NCI-H1105 treated with DMSO at 0.1 percent for 48 hours (cell line): ENCODE measurements around the gene PGAP3.
A peak's percentile ranks its signal among the peaks of the same experiment; 100 is the strongest.

Experiments
- DNase-seq: peaks from one replicate; lab custom pipeline; 2025; lab: John Stamatoyannopoulos, UW

PGAP3 gene

GRCh38 chr17:39636927-39637736 is 50.7 kb downstream of the PGAP3 start, which contains the start of gene STARD3:
Gene STARD3, plus strand, starts transcription at chr17:39637144. Its CDS starts 16,388 bp downstream, at chr17:39653532.
- DNase-seq, result peak; percentile 71

- DNase-seq, result no peak
Measured at GRCh38 chr17:39636587-39636926, 51.3 kb downstream of the PGAP3 start.

DNA sequence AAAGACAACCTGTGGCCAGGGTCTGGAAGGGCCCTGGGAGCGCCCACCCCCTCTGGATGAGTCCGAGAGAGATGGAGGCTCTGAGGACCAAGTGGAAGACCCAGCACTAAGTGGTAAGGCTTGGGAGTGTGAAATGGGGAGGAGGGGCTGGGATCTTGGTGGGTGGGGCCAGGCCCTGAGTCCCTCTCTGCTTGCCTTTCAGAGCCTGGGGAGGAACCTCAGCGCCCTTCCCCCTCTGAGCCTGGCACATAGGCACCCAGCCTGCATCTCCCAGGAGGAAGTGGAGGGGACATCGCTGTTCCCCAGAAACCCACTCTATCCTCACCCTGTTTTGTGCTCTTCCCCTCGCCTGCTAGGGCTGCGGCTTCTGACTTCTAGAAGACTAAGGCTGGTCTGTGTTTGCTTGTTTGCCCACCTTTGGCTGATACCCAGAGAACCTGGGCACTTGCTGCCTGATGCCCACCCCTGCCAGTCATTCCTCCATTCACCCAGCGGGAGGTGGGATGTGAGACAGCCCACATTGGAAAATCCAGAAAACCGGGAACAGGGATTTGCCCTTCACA is 52.2 kb downstream of the PGAP3 start:
- DNase-seq, result no peak

GRCh38 chr17:39634384-39634871 is 53.4 kb downstream of the PGAP3 start:
- peak; percentile 41 for DNase-seq

DNA sequence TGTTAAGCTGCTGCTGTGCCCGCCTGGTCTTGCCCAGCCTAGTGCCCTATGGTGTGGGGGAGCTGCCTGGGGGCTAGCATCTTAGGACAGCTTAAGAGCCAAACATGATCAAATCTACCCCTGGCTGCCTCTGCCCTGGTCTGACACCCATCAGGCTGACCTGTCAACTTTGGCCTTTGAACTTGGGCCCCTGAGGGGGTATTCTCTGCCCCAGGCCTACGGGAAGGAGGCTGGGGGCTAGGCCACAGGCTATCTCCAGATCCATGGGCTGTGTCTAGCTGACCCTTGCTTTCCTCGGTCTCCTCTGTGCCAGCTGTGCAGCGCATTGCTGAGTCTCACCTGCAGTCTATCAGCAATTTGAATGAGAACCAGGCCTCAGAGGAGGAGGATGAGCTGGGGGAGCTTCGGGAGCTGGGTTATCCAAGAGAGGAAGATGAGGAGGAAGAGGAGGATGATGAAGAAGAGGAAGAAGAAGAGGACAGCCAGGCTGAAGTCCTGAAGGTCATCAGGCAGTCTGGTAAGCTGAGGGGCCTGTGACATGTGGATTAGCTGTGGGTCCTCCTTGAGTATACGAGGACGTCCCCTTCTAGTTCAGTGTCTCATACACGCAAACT is 54.2 kb downstream of the PGAP3 start:
- DNase-seq, result no peak

- no peak for DNase-seq
Measured at GRCh38 chr17:39632153-39632941, 55.5 kb downstream of the PGAP3 start.

DNA sequence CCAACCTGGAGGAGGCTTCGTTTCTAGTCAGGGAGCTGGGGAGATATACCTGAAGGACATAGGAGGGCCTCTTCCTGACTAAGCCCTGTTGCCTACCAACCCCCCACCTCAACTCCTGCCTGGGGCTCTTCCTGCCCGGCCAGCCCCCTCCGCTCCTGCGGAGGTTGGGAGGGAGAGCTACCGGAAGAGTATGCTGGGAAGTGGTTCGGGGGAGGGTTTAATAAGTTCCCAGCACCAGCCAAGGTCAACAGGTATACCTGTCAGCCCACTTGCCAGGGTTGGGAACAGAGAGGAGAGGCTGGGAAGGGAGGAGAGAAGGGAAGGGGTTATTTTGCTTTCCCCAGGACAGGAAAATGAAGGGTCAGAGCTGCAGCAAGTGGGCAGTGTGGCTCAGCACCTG is 56.5 kb downstream of the PGAP3 start:
- no peak for DNase-seq

DNA sequence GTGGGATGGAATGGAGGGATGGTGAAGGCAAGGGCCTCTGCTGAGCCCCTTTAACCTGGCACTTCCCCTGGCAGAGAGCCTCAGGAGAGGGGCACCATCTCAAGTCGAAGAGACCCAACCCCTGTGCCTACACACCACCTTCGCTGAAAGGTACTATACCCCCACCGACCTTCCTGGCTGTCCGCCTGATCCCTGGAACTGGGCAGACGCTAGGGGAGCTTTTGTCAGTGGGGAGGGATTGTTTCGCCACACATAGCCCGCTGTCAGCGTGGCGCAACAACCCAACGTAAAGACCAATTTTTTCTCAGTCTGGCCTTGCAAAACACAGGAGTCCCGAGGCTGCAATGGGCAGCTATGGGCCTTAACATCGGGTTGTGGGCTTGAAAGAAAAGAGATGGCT is 58.0 kb downstream of the PGAP3 start:
- DNase-seq, result no peak

DNA sequence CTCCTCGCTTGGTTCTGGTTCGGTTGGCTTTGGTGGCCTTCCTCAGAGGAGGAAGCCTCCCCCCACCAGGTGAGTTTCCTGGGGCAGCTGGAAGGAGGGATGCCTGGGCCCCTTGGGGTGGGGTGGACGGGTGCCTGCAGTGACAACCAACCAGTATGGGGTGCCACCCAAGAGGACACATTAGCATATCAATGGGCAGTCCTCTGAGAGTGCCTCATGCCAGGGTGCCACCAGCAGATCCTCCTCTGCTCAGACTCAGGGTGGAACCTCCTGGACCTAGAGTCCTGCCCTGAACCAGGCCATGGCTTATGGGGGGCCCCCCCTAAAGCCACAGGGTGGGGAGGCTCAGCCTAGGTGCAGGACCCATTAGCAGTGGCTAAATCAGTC is 58.4 kb downstream of the PGAP3 start:
- DNase-seq, result no peak

GRCh38 chr17:39628655-39629493 is 59.0 kb downstream of the PGAP3 start:
- DNase-seq, result no peak

DNA sequence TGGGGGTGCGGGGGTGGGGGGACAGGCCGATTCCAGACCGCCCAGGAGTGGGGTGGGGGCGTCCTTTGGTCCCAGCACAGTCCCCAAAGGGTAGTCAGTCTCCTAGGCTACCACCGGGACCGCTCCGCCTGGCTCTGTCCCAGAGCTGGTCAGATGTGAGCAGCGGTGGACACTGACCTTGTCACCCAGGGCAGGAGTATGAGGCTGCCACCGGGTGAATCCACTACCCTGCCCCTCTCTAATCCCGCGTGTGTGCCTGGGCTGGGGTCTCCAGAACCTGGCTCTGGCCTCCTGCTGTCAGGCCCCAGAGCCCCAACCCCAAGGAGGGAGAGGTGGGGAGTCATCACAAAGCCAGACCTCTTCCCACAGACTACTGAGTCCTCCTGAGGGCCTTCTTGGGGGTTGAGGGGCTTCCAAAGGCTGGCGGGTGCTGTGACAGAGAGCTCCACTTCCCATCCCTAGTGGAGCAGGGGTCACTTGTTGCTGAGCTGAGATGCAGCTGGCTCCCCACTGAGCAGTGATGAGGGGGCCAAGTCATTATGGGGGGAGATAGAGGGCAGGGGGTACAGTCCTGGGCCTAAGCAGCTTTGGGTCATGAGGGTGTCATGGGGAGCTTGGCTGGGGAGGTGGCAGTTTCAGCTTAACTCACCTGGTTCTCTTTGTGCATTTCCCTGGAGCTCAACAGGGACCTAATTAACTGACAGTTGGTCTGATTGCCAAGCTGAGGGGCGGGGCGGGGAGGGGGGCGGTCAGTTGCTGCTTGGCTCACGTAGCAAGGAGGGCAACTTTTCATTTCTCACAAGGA is 59.9 kb downstream of the PGAP3 start:
- no peak for DNase-seq

GRCh38 chr17:39627047-39627711 is 60.7 kb downstream of the PGAP3 start:
- no peak for DNase-seq

DNA sequence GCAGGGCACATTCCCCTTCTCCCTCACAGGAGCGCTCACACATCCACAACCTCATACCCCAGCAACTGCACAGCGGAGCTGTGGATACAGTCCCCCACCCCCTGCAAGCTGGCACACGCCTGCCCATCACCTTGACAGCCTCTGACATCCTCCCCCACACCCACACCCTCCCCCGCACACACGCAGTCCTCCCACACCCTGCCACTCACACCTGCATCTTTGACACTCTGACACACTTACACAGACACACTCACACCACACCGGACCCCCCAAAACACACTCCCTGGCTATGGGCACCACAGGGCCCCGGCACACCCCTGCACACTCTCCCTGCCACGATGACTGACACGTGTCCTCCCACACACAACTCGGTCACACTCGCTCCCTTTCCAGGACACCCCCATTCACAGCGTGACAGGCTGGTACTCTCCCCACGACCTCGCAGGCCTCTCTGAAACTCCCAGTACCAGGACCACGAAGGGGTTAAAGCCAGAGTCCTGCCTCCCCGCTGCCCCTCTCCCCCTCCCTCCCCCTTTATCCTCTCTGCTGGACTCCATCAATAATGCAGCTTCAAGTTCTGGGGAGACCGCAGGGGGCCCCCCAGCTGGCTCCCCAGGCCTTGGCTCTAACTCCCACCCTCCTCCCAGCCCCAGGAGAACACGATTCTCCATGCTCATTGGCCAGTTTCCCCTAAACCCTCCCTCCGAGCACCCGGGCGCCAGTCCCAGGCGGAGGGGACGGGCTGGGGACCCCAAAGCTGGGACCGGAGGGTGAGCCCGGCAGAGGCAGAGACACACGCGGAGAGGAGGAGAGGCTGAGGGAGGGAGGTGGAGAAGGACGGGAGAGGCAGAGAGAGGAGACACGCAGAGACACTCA is 61.4 kb downstream of the PGAP3 start, which contains the start of gene PPP1R1B:
TSS of gene PPP1R1B (plus strand) at position 782 of the 876 bp plus-strand sequence. CDS start 441 bp downstream, outside the sequence.
- DNase-seq, result no peak

- DNase-seq, result no peak
Measured at GRCh38 chr17:39625198-39625785, 62.6 kb downstream of the PGAP3 start.

- no peak for DNase-seq
Measured at GRCh38 chr17:39624313-39624712, 63.5 kb downstream of the PGAP3 start.

DNA sequence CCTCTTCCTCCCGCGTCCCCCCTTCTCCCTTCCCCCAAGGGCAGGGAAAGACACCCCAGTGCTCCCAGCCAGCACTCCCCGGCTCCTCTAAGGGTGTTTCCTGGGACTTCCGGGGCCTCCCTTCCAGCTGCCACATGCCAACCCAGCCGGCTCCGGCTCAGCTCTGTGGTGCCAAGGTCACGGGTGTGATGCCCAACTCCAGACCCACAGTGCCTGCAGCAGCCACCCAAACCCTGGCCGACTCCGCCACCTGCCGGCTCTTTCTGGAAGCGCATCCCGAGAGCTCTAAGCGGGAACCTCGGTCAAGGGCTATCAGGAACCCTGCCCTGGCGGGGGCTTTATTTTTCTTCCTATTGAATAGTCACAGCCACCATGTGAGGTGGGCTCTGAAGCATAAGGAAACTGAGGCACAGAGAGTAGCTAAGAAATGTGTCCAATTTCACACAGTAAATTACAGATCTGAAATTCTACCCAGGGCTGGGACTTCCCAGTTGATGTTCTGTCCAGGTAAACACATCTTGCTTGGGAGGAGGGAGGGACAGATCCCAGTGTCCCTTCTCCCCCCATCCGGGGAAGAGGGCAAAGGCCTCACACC is 64.4 kb downstream of the PGAP3 start:
- peak; percentile 64 for DNase-seq

GRCh38 chr17:39622380-39623006 is 65.4 kb downstream of the PGAP3 start:
- no peak for DNase-seq
